ENCODE data around the gene SPINK4.

SPINK4 gene

GRCh38 chr9:33239921-33240320 lies at the start of gene SPINK4:
Gene SPINK4 (plus strand): TSS chr9:33240167. CDS start chr9:33240209, 42 bp downstream.
- TF ChIP-seq Cebpa-rat (IDR thresholded peaks at IDR 0.05), result no peak
- Histone ChIP-seq H3K36me3 (no peaks in the 10 kb centered on the region), H3K27me3 (no peaks in the 10 kb centered on the region), H3K4me1 (peaks cover 0 to 7% (median 0%) of the 10 kb centered on the region in 10 experiments; a peak in 1 of 20 replicates), H3K9me3 (replicated peaks in 1 of 11) (no peaks in the 10 kb centered on the region), H3K4me3 (no peak within 1 kb of the TSS), H3K9ac (no peak within 1 kb of the TSS; a peak in 1 of 22 replicates), H3K27ac (no peak within 1 kb of the TSS), H4K20me1 (no peaks in the 10 kb centered on the region), H3K4me2 (no peak within 1 kb of the TSS; a peak in 1 of 22 replicates)

GRCh38 chr9:33192493-33193255 lies 47.3 kb upstream of the SPINK4 start:
- TF ChIP-seq Cebpa-rat (IDR thresholded peaks at IDR 0.05), result no peak
- H3K9me3 ChIP-seq (replicated peaks in 1 of 11), result peaks cover 0 to 18% (median 7%) of the 10 kb centered on the region in 11 experiments; a peak in 13 of 22 replicates
- H3K27ac ChIP-seq, result peak overlapping the region in 4 of 11 experiments; percentile 11 to 50 (median 44); a peak in 4 of 22 replicates
- no peaks in the 10 kb centered on the region for H3K27me3 ChIP-seq
- no peak overlapping the region; a peak in 2 of 20 replicates for H3K4me3 ChIP-seq
- H3K4me2 ChIP-seq, result peak overlapping the region in 10 of 11 experiments; percentile 11 to 87 (median 68); a peak in 17 of 22 replicates
- H4K20me1 ChIP-seq, result no peaks in the 10 kb centered on the region
- H3K4me1 ChIP-seq, result peaks cover 0 to 59% (median 34%) of the 10 kb centered on the region in 10 experiments; a peak in 17 of 20 replicates
- peak overlapping the region in 2 of 11 experiments; percentile 16 to 27; a peak in 2 of 22 replicates for H3K9ac ChIP-seq
- H3K36me3 ChIP-seq, result no peaks in the 10 kb centered on the region

- Histone ChIP-seq H3K9me3 (replicated peaks in 1 of 11) (peaks cover 0 to 27% (median 11%) of the 10 kb centered on the region in 11 experiments; a peak in 14 of 22 replicates), H3K4me2 (peak overlapping the region in 7 of 11 experiments; percentile 2 to 87 (median 71); a peak in 12 of 22 replicates), H3K36me3 (no peaks in the 10 kb centered on the region), H3K27me3 (no peaks in the 10 kb centered on the region), H4K20me1 (no peaks in the 10 kb centered on the region), H3K4me3 (no peak overlapping the region), H3K9ac (no peak overlapping the region), H3K27ac (no peak overlapping the region), H3K4me1 (peaks cover 0 to 67% (median 35%) of the 10 kb centered on the region in 10 experiments; a peak in 17 of 20 replicates)
- no peak for TF ChIP-seq Cebpa-rat (IDR thresholded peaks at IDR 0.05)
Measured at GRCh38 chr9:33193818-33194217, 46.1 kb upstream of the SPINK4 start.

GRCh38 chr9:33196736-33197135 lies 43.2 kb upstream of the SPINK4 start:
- peaks cover 0 to 27% (median 13%) of the 10 kb centered on the region in 11 experiments; a peak in 14 of 22 replicates for H3K9me3 ChIP-seq (replicated peaks in 1 of 11)
- no peak for TF ChIP-seq Cebpa-rat (IDR thresholded peaks at IDR 0.05)
- H3K4me1 ChIP-seq, result peaks cover 4 to 70% (median 39%) of the 10 kb centered on the region in 10 experiments
- no peak overlapping the region for H3K9ac ChIP-seq
- no peaks in the 10 kb centered on the region for H4K20me1 ChIP-seq
- no peaks in the 10 kb centered on the region for H3K36me3 ChIP-seq
- peak overlapping the region in 1 of 11 experiments; percentile 34; a peak in 2 of 22 replicates for H3K4me2 ChIP-seq
- H3K27me3 ChIP-seq, result no peaks in the 10 kb centered on the region
- no peak overlapping the region for H3K4me3 ChIP-seq
- no peak overlapping the region for H3K27ac ChIP-seq

GRCh38 chr9:33197279-33198152 lies 42.5 kb upstream of the SPINK4 start:
- Histone ChIP-seq H3K27me3 (no peaks in the 10 kb centered on the region), H3K4me2 (peak overlapping the region in 6 of 11 experiments; percentile 9 to 58 (median 21); a peak in 8 of 22 replicates), H3K9ac (no peak overlapping the region), H3K36me3 (no peaks in the 10 kb centered on the region), H3K27ac (no peak overlapping the region), H4K20me1 (no peaks in the 10 kb centered on the region), H3K4me1 (peaks cover 10 to 70% (median 39%) of the 10 kb centered on the region in 10 experiments), H3K9me3 (replicated peaks in 1 of 11) (peaks cover 0 to 27% (median 13%) of the 10 kb centered on the region in 11 experiments; a peak in 14 of 22 replicates), H3K4me3 (no peak overlapping the region)
- TF ChIP-seq Cebpa-rat (IDR thresholded peaks at IDR 0.05), result no peak

- Histone ChIP-seq H3K9ac (no peak overlapping the region), H3K27ac (no peak overlapping the region), H3K9me3 (replicated peaks in 1 of 11) (peaks cover 0 to 27% (median 13%) of the 10 kb centered on the region in 11 experiments; a peak in 14 of 22 replicates), H3K4me1 (peaks cover 16 to 70% (median 39%) of the 10 kb centered on the region in 10 experiments), H4K20me1 (no peaks in the 10 kb centered on the region), H3K27me3 (no peaks in the 10 kb centered on the region), H3K4me2 (peak overlapping the region in 5 of 11 experiments; percentile 11 to 58 (median 29); a peak in 8 of 22 replicates), H3K36me3 (no peaks in the 10 kb centered on the region), H3K4me3 (no peak overlapping the region)
- no peak for TF ChIP-seq Cebpa-rat (IDR thresholded peaks at IDR 0.05)
Measured at GRCh38 chr9:33198165-33198564, 41.8 kb upstream of the SPINK4 start.

GRCh38 chr9:33202018-33202417 lies 37.9 kb upstream of the SPINK4 start:
- Histone ChIP-seq H3K4me2 (peak overlapping the region; percentile 69 to 97 (median 85)), H3K9ac (peak overlapping the region in 1 of 11 experiments; percentile 20; a peak in 2 of 22 replicates)

GRCh38 chr9:33202552-33203201 lies 37.3 kb upstream of the SPINK4 start:
- H3K4me1 ChIP-seq, result peaks cover 21 to 49% (median 36%) of the 10 kb centered on the region in 10 experiments
- H4K20me1 ChIP-seq, result no peaks in the 10 kb centered on the region
- TF ChIP-seq Cebpa-rat (IDR thresholded peaks at IDR 0.05), result no peak
- H3K4me2 ChIP-seq, result peak overlapping the region; percentile 69 to 97 (median 85)
- peaks cover 0 to 11% (median 0%) of the 10 kb centered on the region in 11 experiments; a peak in 5 of 22 replicates for H3K9me3 ChIP-seq (replicated peaks in 1 of 11)
- H3K27me3 ChIP-seq, result no peaks in the 10 kb centered on the region
- H3K27ac ChIP-seq, result peak overlapping the region; percentile 26 to 61 (median 45); a peak in 16 of 22 replicates
- peak overlapping the region in 9 of 11 experiments; percentile 12 to 48 (median 33); a peak in 11 of 22 replicates for H3K9ac ChIP-seq
- peak overlapping the region in 2 of 10 experiments; percentile 28 to 50; a peak in 5 of 20 replicates for H3K4me3 ChIP-seq
- no peaks in the 10 kb centered on the region for H3K36me3 ChIP-seq

More at GRCh38 chr9:33202018-33202417, 37.9 kb upstream of the SPINK4 start:
- H3K4me3 ChIP-seq, result no peak overlapping the region
- peak overlapping the region in 3 of 11 experiments; percentile 9 to 52 (median 14); a peak in 6 of 22 replicates for H3K27ac ChIP-seq
- H3K9me3 ChIP-seq (replicated peaks in 1 of 11), result peaks cover 0 to 15% (median 4%) of the 10 kb centered on the region in 11 experiments; a peak in 6 of 22 replicates
- no peak for TF ChIP-seq Cebpa-rat (IDR thresholded peaks at IDR 0.05)
- no peaks in the 10 kb centered on the region for H3K27me3 ChIP-seq
- H3K4me1 ChIP-seq, result peaks cover 21 to 54% (median 39%) of the 10 kb centered on the region in 10 experiments
- no peaks in the 10 kb centered on the region for H4K20me1 ChIP-seq
- H3K36me3 ChIP-seq, result no peaks in the 10 kb centered on the region
